Choroid plexus epithelial cell (primary cell): Measurements from ENCODE around the gene HCFC1.

ENCODE experiments used
- DNase-seq: peaks from one replicate; pipeline ENCODE4 v3.0.0-alpha.2; 2010; ENCODE audit warnings: low read depth
- H3K4me3 ChIP-seq: 2 replicates; pipeline ENCODE4 v1.5.1; 2011; ENCODE audit warnings: low read depth, mild to moderate bottlenecking, control low read depth, low read length, moderate library complexity
- TF ChIP-seq, protein P1 (sequence below): conservative IDR thresholded peaks from 2 replicates; pipeline ENCODE4 v1.5.1; 2011; ENCODE audit warnings: low read depth, mild to moderate bottlenecking, control low read depth, inconsistent platforms, low read length, moderate library complexity

Gene HCFC1

DNA sequence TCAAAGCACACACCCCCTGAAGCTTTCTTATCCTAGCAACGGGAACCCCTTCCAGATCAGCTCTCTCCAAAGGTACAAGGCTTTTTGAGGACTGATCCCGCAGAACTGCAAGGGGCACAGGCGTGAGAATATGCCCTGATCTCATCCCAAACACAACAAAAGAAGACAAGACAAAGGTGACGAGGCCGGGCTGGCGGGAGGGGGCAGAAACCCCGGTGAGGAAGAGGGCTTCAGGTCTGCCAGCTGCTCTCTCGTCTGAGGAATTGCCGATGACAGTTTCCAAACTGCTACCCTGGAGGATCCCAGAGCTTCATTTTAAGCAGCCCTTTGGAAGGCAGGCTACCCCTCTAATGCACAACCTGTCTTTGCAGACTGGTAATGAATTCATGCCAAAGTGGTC lies 3.4 kb downstream of the HCFC1 start:
- H3K4me3 ChIP-seq, result peak overlapping the region; percentile 83
- no peak for DNase-seq
- TF ChIP-seq, protein P1, sequence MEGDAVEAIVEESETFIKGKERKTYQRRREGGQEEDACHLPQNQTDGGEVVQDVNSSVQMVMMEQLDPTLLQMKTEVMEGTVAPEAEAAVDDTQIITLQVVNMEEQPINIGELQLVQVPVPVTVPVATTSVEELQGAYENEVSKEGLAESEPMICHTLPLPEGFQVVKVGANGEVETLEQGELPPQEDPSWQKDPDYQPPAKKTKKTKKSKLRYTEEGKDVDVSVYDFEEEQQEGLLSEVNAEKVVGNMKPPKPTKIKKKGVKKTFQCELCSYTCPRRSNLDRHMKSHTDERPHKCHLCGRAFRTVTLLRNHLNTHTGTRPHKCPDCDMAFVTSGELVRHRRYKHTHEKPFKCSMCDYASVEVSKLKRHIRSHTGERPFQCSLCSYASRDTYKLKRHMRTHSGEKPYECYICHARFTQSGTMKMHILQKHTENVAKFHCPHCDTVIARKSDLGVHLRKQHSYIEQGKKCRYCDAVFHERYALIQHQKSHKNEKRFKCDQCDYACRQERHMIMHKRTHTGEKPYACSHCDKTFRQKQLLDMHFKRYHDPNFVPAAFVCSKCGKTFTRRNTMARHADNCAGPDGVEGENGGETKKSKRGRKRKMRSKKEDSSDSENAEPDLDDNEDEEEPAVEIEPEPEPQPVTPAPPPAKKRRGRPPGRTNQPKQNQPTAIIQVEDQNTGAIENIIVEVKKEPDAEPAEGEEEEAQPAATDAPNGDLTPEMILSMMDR, result no peak

DNA sequence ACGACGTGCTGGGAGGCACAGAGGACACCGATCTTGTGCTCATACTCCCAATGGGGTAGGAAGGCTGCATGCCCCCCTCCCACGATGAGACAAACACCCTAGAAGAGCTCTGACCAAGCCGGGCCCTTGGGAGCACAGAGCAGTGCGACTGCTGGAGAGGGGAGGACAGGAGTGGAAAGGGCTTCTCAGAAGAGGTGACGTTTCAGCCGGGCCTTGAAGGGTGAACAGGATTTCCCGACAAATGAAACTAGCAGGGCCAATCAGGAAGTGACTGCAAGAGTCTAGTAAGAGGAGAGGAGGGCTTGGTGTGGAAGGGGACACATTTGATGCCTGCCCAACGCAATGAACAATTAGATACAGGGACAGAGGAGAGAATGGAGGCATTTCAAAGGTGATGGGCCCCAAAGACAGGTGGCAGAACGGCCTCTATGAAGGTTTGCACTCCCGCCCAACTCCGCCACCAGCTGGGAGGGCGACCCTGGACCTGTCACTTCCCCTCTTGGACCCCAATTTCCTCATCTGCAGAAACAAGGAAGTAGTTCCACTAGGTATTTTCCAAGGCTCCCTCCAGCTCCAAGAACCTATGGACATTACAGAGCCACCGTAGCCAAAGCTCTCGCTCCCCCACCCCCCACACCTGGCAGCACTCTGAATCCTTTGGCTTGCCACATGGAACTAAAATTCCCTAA lies 3.9 kb downstream of the HCFC1 start:
- no peak overlapping the region for H3K4me3 ChIP-seq
- TF ChIP-seq, protein P1, result no peak
- DNase-seq, result no peak

DNA sequence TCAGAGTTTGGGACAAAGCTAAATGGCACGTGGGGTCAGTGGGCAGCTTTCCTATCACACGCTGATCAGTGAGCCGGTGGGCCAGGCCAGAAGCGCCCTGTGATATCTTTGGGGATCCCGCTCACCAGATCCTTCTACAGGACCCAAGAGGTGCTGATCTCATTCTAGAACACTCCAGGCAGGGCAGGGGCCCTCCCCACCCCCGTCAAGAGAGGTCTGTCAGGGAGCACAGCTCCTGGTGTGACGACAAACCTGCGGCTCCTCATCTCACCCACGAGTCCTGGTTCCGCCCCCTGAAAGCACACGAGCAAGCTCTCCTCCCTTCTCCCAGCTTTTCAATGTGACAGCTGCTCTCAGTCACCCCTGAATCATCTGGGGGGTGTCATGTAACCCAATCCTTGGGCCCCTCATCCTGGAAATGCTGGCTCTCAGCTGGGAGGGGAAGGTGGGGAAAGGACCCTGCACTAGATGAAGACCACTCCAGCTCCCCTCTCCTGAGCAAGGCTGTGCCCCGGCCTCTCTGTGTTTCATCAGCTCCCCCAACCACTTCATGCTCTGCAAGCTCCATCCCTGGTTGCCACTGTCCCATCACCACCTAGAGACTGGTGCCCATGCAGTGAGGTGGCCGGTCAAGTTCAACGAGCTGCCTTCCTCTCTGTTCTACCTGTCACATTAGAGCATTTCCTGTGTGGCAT lies 4.6 kb downstream of the HCFC1 start:
- no peak for DNase-seq
- no peak overlapping the region for H3K4me3 ChIP-seq
- TF ChIP-seq, protein P1, result no peak

DNA sequence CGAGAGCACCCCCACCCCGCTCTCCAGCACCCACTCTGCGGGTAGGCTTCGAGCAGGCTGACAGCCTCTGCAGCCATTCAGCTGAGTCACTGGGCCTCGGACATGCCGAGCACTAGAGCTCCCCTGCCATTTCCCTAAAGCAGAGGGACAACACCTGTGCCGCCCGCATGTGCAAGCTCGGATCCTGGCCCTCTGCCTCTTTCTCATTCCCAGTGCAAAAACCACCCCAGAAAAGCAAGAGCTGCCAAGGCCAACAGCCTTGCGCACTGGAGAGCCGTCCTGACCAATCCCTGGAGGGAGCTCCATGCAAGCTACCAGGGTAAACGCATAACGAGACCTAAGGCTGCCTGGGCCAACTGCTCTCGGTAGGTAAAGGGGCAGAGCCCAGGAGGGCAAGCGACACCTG lies 5.3 kb downstream of the HCFC1 start:
- H3K4me3 ChIP-seq, result no peak overlapping the region
- TF ChIP-seq, protein P1, result no peak
- DNase-seq, result no peak

DNA sequence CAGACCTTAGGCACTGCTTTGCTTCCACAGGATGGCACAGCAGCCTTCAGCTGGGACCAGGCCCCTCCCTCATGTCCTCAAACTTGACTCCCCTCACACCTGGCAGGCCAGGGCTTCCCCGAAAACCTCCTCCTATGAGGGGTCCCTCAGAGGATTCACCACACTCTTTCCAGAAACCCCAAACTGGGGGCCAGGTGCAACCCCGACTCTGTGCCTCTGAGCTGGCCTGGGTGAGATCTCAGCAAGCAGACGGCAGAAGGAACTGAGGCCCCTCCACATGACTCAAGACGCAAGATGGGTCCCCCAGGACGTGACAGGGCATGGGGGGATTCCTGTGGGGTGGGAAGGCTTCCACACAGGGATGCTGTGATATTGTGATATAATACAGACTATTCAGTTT lies 6.2 kb downstream of the HCFC1 start:
- no peak overlapping the region for H3K4me3 ChIP-seq
- TF ChIP-seq, protein P1, result no peak
- DNase-seq, result no peak

DNA sequence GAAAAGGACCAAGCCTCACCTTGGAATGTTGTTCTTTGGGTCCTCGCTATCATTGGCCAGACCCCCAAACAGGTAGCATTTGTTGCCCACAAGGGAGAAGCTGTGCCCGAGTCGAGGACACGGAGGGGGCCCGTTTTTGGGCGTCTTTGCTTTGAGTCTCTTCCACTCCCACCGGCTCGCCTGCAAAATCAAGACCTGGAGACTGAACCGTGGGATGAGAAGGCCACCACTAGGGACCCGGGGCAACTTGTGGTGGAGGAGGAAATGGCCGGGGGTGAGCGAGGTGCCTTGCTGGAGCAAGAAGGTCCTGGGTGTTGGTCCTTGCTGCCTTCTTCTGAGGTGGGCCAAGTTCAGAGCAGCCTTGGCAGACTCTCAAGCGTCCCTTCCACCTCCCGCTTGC lies 7.5 kb downstream of the HCFC1 start:
- no peak for DNase-seq
- H3K4me3 ChIP-seq, result no peak overlapping the region
- TF ChIP-seq, protein P1, result no peak

DNA sequence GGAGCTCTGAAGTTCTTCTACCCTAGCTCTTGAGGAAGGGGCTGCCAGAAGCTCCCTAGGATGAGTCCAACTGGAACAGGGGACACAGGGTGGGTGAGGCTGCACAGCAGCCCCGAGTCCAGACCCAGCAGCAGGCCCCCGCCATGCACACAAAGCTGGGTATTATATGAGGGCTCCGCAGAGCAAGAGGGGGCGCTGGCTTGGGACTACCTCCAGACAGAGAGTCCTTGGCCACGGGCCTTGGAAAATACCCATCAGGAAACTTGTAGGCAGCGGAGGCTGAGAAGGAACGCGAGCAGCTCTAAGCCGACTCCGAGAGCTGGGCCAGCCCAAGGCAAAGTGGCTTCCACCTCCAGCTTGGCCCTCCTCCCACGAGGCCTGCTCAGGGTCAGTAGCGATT lies 8.1 kb downstream of the HCFC1 start:
- TF ChIP-seq, protein P1, result no peak
- H3K4me3 ChIP-seq, result no peak overlapping the region
- DNase-seq, result no peak
